ENCODE measurements around the gene SALL2. TPM values are rescaled to one million over a fixed set of nuclear protein-coding genes. Genes with fewer than 3 reads are reported as not detected.
"Not testable (repeated sequence)": the region's sequence is repeated elsewhere in the genome, so short reads cannot be mapped to it uniquely, and the experiment has no call there.

The SALL2 gene
- total RNA-seq, 4 donors from 2014 or later, result 1.4 to 5.0 (median 4.0) TPM

DNA sequence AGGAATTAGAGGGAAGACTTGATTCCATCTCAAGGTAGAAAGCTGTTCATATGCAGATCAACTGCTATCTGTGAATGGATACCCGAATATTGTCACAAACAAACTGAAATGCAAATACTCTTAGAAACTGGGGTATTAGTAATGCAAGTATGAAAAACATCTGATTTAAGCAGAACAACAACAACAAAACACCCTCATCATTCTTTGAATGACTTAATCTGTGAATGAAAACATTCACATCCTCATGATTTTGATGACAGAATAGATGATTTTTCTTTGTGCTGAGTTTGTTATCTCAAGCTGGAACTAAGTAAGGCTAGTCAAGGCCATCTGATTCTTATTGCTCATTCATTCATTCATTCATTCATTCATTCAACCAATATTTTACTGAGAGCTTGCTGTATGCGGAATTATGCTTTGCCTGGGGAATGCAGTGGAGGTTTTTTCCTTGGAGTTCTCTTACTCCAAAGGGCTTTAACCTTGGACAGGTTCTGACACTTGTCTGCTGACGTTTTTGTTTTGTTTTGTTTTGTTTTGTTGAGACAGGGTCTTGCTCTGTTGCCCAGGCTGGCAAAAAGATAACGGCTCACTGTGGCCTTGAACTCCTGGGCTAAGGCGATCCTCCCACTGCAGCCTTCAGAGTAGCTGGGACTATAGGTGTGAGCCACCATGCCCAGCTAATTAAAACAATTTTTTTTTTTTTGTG is 30.4 kb upstream of the SALL2 start:
- peak overlapping the region in 1 of 4 donors; percentile 35 for H3K27ac ChIP-seq
- H3K4me3 ChIP-seq, result no peak overlapping the region
- H3K4me1 ChIP-seq, result peaks cover 0 to 3% (median 0%) of the 10 kb centered on the region in 4 donors
- TF ChIP-seq, protein P1, sequence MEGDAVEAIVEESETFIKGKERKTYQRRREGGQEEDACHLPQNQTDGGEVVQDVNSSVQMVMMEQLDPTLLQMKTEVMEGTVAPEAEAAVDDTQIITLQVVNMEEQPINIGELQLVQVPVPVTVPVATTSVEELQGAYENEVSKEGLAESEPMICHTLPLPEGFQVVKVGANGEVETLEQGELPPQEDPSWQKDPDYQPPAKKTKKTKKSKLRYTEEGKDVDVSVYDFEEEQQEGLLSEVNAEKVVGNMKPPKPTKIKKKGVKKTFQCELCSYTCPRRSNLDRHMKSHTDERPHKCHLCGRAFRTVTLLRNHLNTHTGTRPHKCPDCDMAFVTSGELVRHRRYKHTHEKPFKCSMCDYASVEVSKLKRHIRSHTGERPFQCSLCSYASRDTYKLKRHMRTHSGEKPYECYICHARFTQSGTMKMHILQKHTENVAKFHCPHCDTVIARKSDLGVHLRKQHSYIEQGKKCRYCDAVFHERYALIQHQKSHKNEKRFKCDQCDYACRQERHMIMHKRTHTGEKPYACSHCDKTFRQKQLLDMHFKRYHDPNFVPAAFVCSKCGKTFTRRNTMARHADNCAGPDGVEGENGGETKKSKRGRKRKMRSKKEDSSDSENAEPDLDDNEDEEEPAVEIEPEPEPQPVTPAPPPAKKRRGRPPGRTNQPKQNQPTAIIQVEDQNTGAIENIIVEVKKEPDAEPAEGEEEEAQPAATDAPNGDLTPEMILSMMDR (IDR thresholded peaks at IDR 0.05), result no peak
- no peak for TF ChIP-seq POLR2A (IDR thresholded peaks at IDR 0.05)
- DNase-seq, result no peak
- H3K27me3 ChIP-seq, result no peaks in the 10 kb centered on the region
- no peaks in the 10 kb centered on the region for H3K9me3 ChIP-seq
- H3K36me3 ChIP-seq, result no peaks in the 10 kb centered on the region

DNA sequence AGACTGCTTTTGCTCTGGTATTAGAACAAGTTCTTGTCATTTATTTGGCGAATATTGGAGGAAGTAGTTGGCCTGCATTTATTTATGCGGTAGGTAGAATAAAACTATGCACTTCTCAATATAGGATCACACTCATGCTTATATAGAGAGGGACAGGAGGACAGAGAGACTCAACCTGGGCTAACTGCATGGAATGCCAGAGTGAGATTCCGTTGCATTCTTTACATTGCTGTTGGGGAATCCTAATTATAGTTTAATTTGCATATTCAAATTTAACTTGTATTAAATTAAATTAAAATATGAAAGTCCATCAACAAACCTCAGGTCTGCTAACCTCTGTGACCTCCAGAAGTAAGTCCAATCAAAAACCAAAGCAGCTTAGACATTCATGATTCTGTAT is 27.1 kb upstream of the SALL2 start:
- Histone ChIP-seq H3K4me1 (peaks cover 0 to 3% (median 0%) of the 10 kb centered on the region in 4 donors), H3K27ac (no peak overlapping the region), H3K27me3 (no peaks in the 10 kb centered on the region), H3K9me3 (no peaks in the 10 kb centered on the region), H3K4me3 (no peak overlapping the region), H3K36me3 (no peaks in the 10 kb centered on the region)
- DNase-seq, result no peak
- TF ChIP-seq POLR2A (IDR thresholded peaks at IDR 0.05), result no peak
- TF ChIP-seq, protein P1 (IDR thresholded peaks at IDR 0.05), result no peak

DNA sequence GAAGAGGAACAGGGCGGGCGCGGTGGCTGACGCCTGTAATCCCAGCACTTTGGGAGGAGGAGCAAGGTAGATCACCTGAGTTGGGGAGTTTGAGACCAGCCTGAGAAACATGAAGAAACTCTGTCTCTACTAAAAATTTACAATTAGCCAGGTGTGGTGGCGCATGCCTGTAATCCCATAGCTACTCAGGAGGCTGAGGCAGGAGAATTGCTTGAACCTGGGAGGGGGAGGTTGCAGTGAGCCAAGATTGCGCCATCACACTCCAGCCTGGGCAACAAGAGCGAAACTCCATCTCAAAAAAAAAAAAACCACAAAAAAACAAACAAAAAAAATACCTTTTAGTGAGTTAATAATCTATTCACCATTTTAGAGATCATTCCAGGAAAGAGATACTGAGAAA is 18.4 kb upstream of the SALL2 start:
- H3K27ac ChIP-seq, H3K9me3 ChIP-seq, DNase-seq, H3K36me3 ChIP-seq, H3K4me3 ChIP-seq, H3K27me3 ChIP-seq, H3K4me1 ChIP-seq: not testable (repeated sequence)

DNA sequence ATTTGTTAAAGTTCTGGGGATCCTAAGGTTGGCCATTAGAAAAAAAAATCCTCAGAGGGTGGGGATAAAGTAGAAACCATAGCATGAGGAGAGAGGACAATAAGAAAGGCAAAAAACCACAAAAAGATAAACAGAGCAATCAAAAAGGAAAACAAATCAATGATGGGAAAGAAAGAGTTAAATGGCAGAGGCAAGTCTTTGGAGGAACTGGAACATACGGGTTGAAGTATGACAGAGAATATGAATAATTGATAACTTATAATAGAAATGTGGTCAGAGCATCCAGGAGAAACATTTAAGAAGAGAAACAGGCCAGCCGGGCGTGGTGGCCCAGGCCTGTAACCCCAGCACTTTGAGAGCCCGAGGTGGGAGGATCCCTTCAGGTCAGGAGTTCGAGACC is 17.8 kb upstream of the SALL2 start:
- Histone ChIP-seq H3K27ac (no peak overlapping the region), H3K9me3 (no peaks in the 10 kb centered on the region), H3K36me3 (no peaks in the 10 kb centered on the region), H3K4me1 (no peaks in the 10 kb centered on the region), H3K4me3 (no peak overlapping the region), H3K27me3 (no peaks in the 10 kb centered on the region)
- DNase-seq, result no peak
- TF ChIP-seq, protein P1 (IDR thresholded peaks at IDR 0.05), result no peak
- TF ChIP-seq POLR2A (IDR thresholded peaks at IDR 0.05), result no peak

DNA sequence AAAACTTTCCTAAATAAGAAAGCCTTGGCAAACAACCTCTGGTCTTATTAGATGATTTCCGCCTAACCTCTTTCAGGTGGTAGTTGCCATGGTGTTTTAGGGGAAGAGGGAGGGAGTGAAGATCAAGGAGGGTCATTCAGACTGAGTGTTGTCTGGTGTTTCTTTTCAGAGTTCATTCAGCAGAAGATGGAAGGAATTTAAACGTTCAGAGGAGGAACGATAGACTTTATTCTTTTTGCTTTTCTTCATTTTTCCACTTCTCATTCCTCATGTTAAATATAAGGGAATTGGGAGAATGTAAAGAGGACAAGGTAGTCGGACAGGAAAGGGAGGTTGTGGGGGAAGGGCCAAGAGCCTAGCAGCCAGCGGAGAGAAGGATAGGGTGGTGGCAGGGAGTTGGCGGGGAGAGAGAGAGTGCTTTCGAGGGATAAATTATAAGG is 17.4 kb upstream of the SALL2 start:
- no peak for DNase-seq
- Histone ChIP-seq H3K36me3 (no peaks in the 10 kb centered on the region), H3K9me3 (no peaks in the 10 kb centered on the region), H3K27ac (no peak overlapping the region), H3K4me3 (no peak overlapping the region), H3K27me3 (no peaks in the 10 kb centered on the region), H3K4me1 (no peaks in the 10 kb centered on the region)
- TF ChIP-seq, protein P1 (IDR thresholded peaks at IDR 0.05), result no peak
- TF ChIP-seq POLR2A (IDR thresholded peaks at IDR 0.05), result no peak

DNA sequence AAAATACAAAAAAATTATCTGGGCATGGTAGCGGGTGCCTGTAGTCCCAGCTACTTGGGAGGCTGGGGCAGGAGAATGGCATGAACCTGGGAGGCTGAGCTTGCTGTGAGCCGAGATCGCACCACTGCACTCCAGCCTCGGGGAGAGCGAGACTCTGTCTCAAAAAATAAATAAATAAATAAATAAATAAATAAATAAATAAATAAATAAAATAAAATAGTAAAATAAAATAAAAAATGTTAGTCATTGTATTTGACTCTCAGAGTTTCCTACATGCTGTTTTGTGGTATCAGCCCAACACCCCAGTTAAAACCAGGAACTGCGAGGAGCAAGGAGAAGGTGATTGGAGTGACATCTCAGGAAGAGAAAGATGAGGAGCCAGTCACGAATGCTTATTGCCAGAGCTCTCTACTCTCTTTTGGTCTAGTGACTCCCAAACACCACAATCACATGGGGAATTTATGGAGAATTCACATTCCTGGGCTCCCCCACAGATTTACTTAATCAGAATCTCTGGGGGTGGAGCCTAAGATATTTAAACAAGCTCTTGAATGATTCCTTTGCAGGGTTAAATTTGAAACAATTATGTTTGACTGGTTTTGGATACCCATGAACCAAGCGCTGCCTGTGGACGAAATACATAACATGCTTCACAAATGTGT is 15.4 kb upstream of the SALL2 start:
- H3K4me3 ChIP-seq, result no peak overlapping the region
- no peak overlapping the region for H3K27ac ChIP-seq
- TF ChIP-seq, protein P1 (IDR thresholded peaks at IDR 0.05), result no peak
- TF ChIP-seq POLR2A (IDR thresholded peaks at IDR 0.05), result no peak
- H3K9me3 ChIP-seq, result no peaks in the 10 kb centered on the region
- no peaks in the 10 kb centered on the region for H3K4me1 ChIP-seq
- DNase-seq, result no peak
- no peaks in the 10 kb centered on the region for H3K27me3 ChIP-seq
- H3K36me3 ChIP-seq, result no peaks in the 10 kb centered on the region

Data from Peyer's patch (tissue), 4 donors.